ENCODE results near the gene KREMEN1.

The KREMEN1 gene

GRCh38 chr22:29048822-29049654, 23.8 kb upstream of the KREMEN1 start:
- no peak for DNase-seq (ENCODE audit: low read depth in 2 of 2)

GRCh38 chr22:29049655-29050263, 23.1 kb upstream of the KREMEN1 start:
- DNase-seq (ENCODE audit: low read depth in 2 of 2) = no peak

GRCh38 chr22:29050457-29050856, 22.4 kb upstream of the KREMEN1 start:
- DNase-seq (ENCODE audit: low read depth in 2 of 2) = no peak

DNA sequence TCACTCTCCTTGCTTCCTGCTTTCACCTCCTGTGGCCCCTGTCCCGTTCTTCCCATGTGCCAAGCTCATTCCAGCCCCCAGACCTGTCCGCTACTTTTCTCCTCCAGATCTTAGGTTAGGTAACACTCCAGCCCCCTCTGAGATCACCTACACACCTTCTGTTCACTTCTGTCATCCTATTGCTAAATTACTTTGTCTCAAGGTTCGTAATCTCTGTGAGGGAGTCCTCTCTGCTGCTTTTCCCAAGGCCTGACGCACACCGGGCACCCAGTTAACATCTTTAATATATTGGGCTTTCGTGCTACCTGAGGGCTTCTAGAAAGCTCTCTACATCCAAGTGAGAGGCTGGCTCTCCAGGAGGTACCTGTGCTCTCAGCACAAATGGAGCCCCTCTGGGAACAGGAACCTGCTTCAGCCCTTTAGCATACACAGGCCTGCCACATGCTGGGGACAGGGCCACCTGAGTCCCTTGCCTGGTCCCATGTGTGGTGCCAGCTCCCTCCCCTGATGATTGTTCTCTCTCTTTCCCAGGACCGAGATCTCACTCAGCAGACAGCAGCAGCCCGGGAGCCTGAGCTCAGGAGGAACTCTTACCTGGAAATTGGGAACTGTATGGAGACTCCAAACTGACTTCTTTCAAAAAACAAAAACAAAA, 19.7 kb upstream of the KREMEN1 start:
- DNase-seq (ENCODE audit: low read depth in 2 of 2) = no peak

- DNase-seq (ENCODE audit: low read depth in 2 of 2) = no peak
Measured at GRCh38 chr22:29054251-29054767, 18.5 kb upstream of the KREMEN1 start.

- no peak for DNase-seq (ENCODE audit: low read depth in 2 of 2)
Measured at GRCh38 chr22:29055192-29055830, 17.5 kb upstream of the KREMEN1 start.

- no peak for DNase-seq (ENCODE audit: low read depth in 2 of 2)
Measured at GRCh38 chr22:29056472-29056871, 16.4 kb upstream of the KREMEN1 start.

DNA sequence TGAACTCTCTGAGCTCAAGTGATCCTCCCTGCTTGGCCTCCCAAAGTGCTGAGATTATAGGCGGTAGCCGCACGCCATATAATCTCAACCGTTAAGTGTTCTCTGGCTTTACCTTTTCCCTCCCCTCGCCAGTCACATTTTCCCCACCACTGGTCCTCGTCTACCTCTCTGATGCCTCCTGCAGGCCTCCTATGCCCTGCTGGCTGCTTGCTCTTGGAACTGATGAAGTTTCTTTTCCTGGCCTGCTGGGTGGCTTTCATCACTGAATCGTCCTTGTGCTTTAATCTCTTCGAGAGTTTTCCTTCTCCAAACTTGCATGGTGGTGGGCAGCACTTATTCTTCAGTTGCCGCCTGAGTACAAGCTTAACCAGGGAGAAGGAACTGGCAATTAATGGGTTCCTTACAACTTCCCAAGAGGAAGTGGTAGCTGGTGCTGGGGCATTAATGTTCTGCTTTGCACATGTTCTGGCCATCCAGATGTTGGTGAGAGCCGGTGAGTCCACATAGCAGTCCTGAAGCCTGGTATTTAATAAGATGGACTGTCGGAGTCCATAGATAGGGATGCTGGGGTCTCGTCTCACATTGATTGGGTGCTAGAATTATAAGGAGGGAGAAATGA, 12.5 kb upstream of the KREMEN1 start:
- no peak for DNase-seq (ENCODE audit: low read depth in 2 of 2)

DNA sequence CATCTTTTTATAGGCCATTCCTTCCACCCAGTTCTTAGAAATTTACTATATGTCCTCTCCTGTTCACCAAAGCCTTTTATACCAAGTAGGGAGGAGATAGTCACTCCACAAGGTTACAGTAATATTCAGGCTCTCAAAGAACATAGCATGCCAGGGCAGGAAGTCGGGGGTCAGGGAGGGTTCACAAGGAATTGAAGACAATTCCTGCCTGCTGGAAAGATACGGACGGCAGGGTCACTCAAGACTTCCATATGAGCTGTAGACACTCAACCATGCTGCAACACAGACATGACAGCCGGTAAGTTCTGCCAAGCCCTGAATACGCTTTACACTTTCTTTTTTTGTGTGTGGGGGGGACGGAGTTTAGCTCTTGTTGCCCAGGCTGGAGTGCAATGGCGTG, 11.9 kb upstream of the KREMEN1 start:
- DNase-seq (ENCODE audit: low read depth in 2 of 2) = no peak

GRCh38 chr22:29061773-29062172, 11.1 kb upstream of the KREMEN1 start, which contains the start of gene C22orf31:
Gene C22orf31 (minus strand): TSS chr22:29061831. CDS start chr22:29061792, 39 bp downstream.
- DNase-seq (ENCODE audit: low read depth in 2 of 2) = no peak

GRCh38 chr22:29062286-29062821, 10.5 kb upstream of the KREMEN1 start:
- no peak for DNase-seq (ENCODE audit: low read depth in 2 of 2)

DNA sequence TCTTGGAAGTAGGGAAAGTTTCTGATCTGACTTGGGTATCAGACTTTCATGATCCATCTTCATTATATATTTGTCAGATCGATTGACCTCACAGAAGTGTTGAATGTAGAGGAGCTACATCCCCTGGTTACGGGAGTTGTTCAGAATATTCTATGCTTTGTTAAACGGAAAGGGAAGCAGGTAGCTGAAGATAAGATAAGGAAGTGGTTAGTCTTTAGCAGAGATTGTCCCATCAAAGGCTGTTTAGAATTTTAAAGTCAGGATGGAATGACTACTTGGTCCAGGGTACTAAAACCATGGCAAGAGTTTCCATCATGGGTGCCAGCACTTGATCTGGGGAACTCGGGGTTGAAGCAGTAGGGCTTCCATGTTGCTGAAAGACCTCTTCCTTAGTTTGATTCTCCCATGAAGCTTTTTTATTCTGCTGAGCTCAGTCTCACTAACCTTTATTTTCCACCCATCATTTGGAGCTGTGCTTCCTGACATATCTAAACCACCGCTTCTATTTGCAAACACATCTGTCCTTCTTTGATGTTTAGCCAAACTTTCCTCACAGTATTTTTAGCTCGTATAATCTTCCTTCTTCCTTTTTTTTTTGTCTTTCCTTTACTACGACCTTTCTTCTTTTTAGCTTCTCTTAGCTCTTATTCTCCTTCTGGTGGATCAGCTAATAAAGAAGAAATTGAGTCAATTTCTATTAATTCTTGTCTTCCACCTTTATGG, 7.2 kb upstream of the KREMEN1 start:
- DNase-seq (ENCODE audit: low read depth in 2 of 2) = no peak

DNA sequence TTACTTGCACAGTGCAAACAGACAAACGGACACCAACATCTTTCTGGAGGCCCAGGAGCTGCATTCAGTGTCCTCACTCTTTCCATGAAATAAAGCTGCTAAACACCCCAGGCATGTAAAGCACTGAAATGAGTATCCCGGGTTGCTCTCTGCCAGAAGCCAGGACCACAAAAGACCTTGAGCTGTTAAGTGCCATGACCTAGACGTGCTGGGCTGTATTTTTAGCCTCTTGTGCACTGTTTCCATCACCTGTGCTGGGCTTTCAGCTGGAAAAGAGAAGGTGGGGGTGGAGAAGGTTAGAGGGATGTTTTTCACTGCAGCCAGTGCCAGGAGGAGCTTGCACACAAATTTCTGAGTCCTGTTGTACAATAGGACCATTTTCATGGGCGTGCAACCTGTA, 3.4 kb upstream of the KREMEN1 start:
- no peak for DNase-seq (ENCODE audit: low read depth in 2 of 2)

DNA sequence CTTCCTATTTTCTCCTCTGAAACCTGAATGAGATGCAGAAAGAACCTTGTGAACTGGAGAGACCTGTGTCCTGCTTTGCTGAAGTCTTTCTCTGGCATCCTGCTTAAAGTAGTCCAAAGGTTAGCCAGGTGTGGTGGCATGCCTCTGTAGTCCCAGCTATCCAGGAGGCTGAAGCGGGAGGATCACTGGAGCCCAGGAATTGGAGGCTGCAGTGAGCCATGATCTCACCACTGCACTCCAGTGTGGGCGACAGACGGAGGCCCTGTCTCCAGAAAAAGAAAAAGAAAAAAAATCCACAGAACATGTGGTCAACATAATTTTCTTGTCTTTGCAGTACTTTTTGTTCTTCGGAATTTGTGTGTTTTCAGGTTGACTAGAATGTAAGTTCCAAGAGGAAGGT, 2.3 kb upstream of the KREMEN1 start:
- DNase-seq (ENCODE audit: low read depth in 2 of 2) = no peak

DNA sequence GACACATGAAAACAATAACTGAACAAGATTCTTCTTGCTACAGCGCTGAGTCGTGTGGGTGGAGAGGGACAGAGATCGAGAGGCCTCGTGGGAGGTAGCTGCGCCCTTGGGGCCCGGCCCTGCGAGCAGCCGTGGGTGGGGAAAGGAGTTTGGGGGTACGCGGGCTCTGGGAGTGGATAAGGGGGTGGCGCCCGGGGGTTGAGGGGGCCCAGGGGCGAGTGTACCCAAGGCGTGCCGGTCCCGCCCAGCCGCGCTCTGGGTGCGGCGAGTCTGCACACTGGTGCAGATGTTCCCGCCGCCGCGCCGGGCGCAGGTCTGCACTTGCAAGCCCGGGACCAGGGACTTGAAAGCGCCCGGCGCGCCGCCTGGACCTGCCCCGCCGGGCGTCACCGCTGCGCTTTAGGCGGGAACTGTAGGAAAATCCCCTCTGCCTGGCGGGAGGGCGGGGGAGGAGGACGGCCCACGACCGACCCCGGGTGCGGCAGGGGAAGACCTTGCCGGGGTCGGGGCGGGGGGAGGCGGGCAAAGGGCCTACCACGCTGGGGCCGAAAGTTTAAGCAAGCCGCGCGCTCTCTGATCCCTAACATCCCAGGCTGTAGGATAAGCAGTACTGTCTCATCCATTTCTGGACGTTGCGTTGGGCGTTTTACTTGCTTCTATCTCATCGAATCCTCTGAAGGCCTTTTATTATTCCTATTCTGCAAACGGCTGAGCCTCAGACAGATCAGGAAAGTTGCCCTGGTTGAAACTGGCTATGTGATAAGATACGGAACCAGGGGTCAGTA, 1.4 kb upstream of the KREMEN1 start:
- no peak for DNase-seq (ENCODE audit: low read depth in 2 of 2)

- peak; percentile 50 to 55 for DNase-seq (ENCODE audit: low read depth in 2 of 2)
Measured at GRCh38 chr22:29072193-29072978, 449 bp upstream of the KREMEN1 start.

GRCh38 chr22:29073618-29074275, 912 bp downstream of the KREMEN1 start:
- DNase-seq (ENCODE audit: low read depth in 2 of 2) = no peak

- DNase-seq (ENCODE audit: low read depth in 2 of 2) = no peak
Measured at GRCh38 chr22:29074276-29074772, 1.5 kb downstream of the KREMEN1 start.
